Nucleus accumbens (tissue), 56 donors: ENCODE measurements around the gene MICAL2.

Experiments used
- DNase-seq, 56 donors: peaks; one replicate each; lab custom pipeline; 2025; lab: John Stamatoyannopoulos, UW

Gene MICAL2

GRCh38 chr11:12259956-12260355 is 149.6 kb downstream of the MICAL2 start:
- no peak for DNase-seq

GRCh38 chr11:12260731-12261521 is 150.5 kb downstream of the MICAL2 start:
- DNase-seq: no peak

- DNase-seq: no peak
These were observed 151.2 kb downstream of the MICAL2 start for GRCh38 chr11:12261551-12261950.

GRCh38 chr11:12263141-12263693 is 152.8 kb downstream of the MICAL2 start:
- DNase-seq: no peak

GRCh38 chr11:12264361-12264760 is 154.0 kb downstream of the MICAL2 start:
- no peak for DNase-seq

- DNase-seq: no peak
These were observed 155.7 kb downstream of the MICAL2 start for GRCh38 chr11:12266132-12266531.

- no peak for DNase-seq
These were observed 156.6 kb downstream of the MICAL2 start for GRCh38 chr11:12266943-12267342.

- DNase-seq: no peak
These were observed 157.5 kb downstream of the MICAL2 start for GRCh38 chr11:12267921-12268320.

GRCh38 chr11:12269104-12269441 is 158.7 kb downstream of the MICAL2 start:
- DNase-seq: no peak

GRCh38 chr11:12269446-12270214 is 159.2 kb downstream of the MICAL2 start:
- no peak for DNase-seq

- DNase-seq: no peak
These were observed 159.9 kb downstream of the MICAL2 start for GRCh38 chr11:12270215-12270797.

- no peak for DNase-seq
These were observed 160.4 kb downstream of the MICAL2 start for GRCh38 chr11:12270817-12271216.

- no peak for DNase-seq
These were observed 160.9 kb downstream of the MICAL2 start for GRCh38 chr11:12271241-12271640.

GRCh38 chr11:12271826-12272366 is 161.5 kb downstream of the MICAL2 start:
- DNase-seq: no peak

GRCh38 chr11:12272821-12273617 is 162.6 kb downstream of the MICAL2 start:
- DNase-seq: no peak

- DNase-seq: no peak
These were observed 163.2 kb downstream of the MICAL2 start for GRCh38 chr11:12273618-12273995.

- no peak for DNase-seq
These were observed 163.7 kb downstream of the MICAL2 start for GRCh38 chr11:12274056-12274455.

GRCh38 chr11:12274558-12275197 is 164.3 kb downstream of the MICAL2 start:
- DNase-seq: no peak

- DNase-seq: no peak
These were observed 165.4 kb downstream of the MICAL2 start for GRCh38 chr11:12275818-12276217.

- DNase-seq: no peak
These were observed 166.0 kb downstream of the MICAL2 start for GRCh38 chr11:12276356-12276755.
